Ascending aorta (tissue), 2 donors: ENCODE results near the gene KLF15. TPM values are rescaled to one million over a fixed set of nuclear protein-coding genes. Genes with fewer than 3 reads are reported as not detected.

ENCODE experiments used
- DNase-seq, 2 donors: peaks; one replicate each; pipeline ENCODE4 v3.0.0-alpha.2; 2019; ENCODE audit warnings: low spot score in 2 of 2
- H3K27ac ChIP-seq, 2 donors: fragments of 200-600 bp; sonication (generic); one replicate each; pipeline ENCODE4 v1.5.1; 2016 to 2017; ENCODE audit warnings: mild to moderate bottlenecking in 1 of 2
- H3K27me3 ChIP-seq: fragments of 200-600 bp; sonication (generic); one replicate; pipeline ENCODE4 v1.5.1; 2017
- H3K36me3 ChIP-seq, 2 donors: fragments of 200-600 bp; sonication (generic); one replicate each; pipeline ENCODE4 v1.5.1; 2016
- H3K4me1 ChIP-seq, 2 donors: fragments of 200-600 bp; sonication (generic); one replicate each; pipeline ENCODE4 v1.5.1; 2016 to 2017; ENCODE audit warnings: mild to moderate bottlenecking in 1 of 2
- H3K4me3 ChIP-seq, 2 donors: fragments of 200-600 bp; sonication (generic); one replicate each; pipeline ENCODE4 v1.5.1; 2016 to 2017; ENCODE audit warnings: mild to moderate bottlenecking in 1 of 2
- H3K9me3 ChIP-seq, 2 donors: fragments of 200-600 bp; sonication (generic); one replicate each; pipeline ENCODE4 v1.5.1; 2016
- CTCF ChIP-seq, 3 experiments: fragments of 200-600 bp in 2 of 3; fragments of 450-650 bp in 1 of 3; sonication (generic) in 2 of 3; IDR thresholded peaks; one replicate each; pipeline ENCODE4 v1.5.1; 2016 to 2019; ENCODE audit warnings: antibody characterized with exemption in 3 of 3, mild to moderate bottlenecking in 1 of 3, moderate library complexity in 1 of 3
- intact Hi-C: fragments of 100-400 bp; cut with DNase I; formaldehyde crosslinking; loops from one replicate; pipeline ENCODE4 v1.15.1; 2023
- total RNA-seq: library from RNA; depleted of rRNA; stranded (reverse); fragments of >200 nt; gene quantifications from one replicate; pipeline ENCODE4 v1.1.0, GENCODE V29; 2016

KLF15 gene
- total RNA-seq, 1 donor from 2014 or later: 74.0 TPM

GRCh38 chr3:126389112-126389793 lies 32.0 kb upstream of the KLF15 start:
- intact Hi-C loops: loop anchor here (1.0 to 5.0 kb wide), 7 partner anchors 31 to 255 kb away; partner anchors contain the start of gene ALDH1L1
- Histone ChIP-seq H3K9me3 (no peaks in the 10 kb centered on the region), H3K27me3 (no peaks in the 10 kb centered on the region), H3K36me3 (no peaks in the 10 kb centered on the region), H3K4me1 (peaks cover 4 to 6% of the 10 kb centered on the region in 2 donors), H3K27ac (peak overlapping the region; percentile 90 to 93), H3K4me3 (peak overlapping the region; percentile 39 to 61)
- peak; percentile 96 to 99 (median 97) for TF ChIP-seq CTCF (IDR thresholded peaks at IDR 0.05)
- peak; percentile 82 to 98 for DNase-seq

- Histone ChIP-seq H3K4me3 (no peak overlapping the region), H3K27me3 (no peaks in the 10 kb centered on the region), H3K9me3 (no peaks in the 10 kb centered on the region), H3K27ac (no peak overlapping the region), H3K36me3 (no peaks in the 10 kb centered on the region), H3K4me1 (peaks cover 0 to 3% of the 10 kb centered on the region in 2 donors)
- intact Hi-C loops: no loop called here
- no peak for TF ChIP-seq CTCF (IDR thresholded peaks at IDR 0.05)
- DNase-seq: peak in 1 of 2 donors; percentile 43
These were observed 24.8 kb upstream of the KLF15 start for GRCh38 chr3:126381966-126382365.

- no peak overlapping the region for H3K27ac ChIP-seq
- no peaks in the 10 kb centered on the region for H3K27me3 ChIP-seq
- intact Hi-C loops: no loop called here
- DNase-seq: peak in 1 of 2 donors; percentile 48
- H3K9me3 ChIP-seq: no peaks in the 10 kb centered on the region
- H3K4me1 ChIP-seq: peaks cover 0 to 3% of the 10 kb centered on the region in 2 donors
- no peak overlapping the region for H3K4me3 ChIP-seq
- no peak for TF ChIP-seq CTCF (IDR thresholded peaks at IDR 0.05)
- H3K36me3 ChIP-seq: no peaks in the 10 kb centered on the region
These were observed 23.0 kb upstream of the KLF15 start for GRCh38 chr3:126380011-126380768.

GRCh38 chr3:126378341-126378751 lies 21.1 kb upstream of the KLF15 start:
- Histone ChIP-seq H3K4me1 (peaks cover 0 to 3% of the 10 kb centered on the region in 2 donors), H3K36me3 (no peaks in the 10 kb centered on the region), H3K9me3 (no peaks in the 10 kb centered on the region), H3K4me3 (no peak overlapping the region), H3K27me3 (no peaks in the 10 kb centered on the region), H3K27ac (no peak overlapping the region)
- intact Hi-C loops: no loop called here
- TF ChIP-seq CTCF (IDR thresholded peaks at IDR 0.05): no peak
- DNase-seq: peak in 1 of 2 donors; percentile 54

GRCh38 chr3:126377211-126377610 lies 20.0 kb upstream of the KLF15 start:
- DNase-seq: peak in 1 of 2 donors; percentile 39
- Histone ChIP-seq H3K4me3 (no peak overlapping the region), H3K27ac (no peak overlapping the region), H3K4me1 (peaks cover 0 to 3% of the 10 kb centered on the region in 2 donors), H3K27me3 (no peaks in the 10 kb centered on the region), H3K9me3 (no peaks in the 10 kb centered on the region), H3K36me3 (no peaks in the 10 kb centered on the region)
- intact Hi-C loops: no loop called here
- TF ChIP-seq CTCF (IDR thresholded peaks at IDR 0.05): no peak
